H9 (cell line): Measurements from ENCODE around the gene ZNF14. TPM values are rescaled to one million over a fixed set of nuclear protein-coding genes. Genes with fewer than 3 reads are reported as not detected.

Source experiments
- DNase-seq: peaks from one replicate; pipeline ENCODE4 v3.0.0-alpha.2; 2017
- H2AFZ ChIP-seq: one replicate; pipeline ENCODE4 v1.6.1; 2013; ENCODE audit warnings: mild to moderate bottlenecking, low read length, control low read depth, moderate library complexity
- H2AK5ac ChIP-seq: 2 replicates; pipeline ENCODE4 v1.6.1; 2013; ENCODE audit warnings: low read length, control low read depth, mixed read lengths; ENCODE audit not compliant: insufficient read length
- H2BK120ac ChIP-seq: one replicate; pipeline ENCODE4 v1.6.1; 2013; ENCODE audit warnings: low read depth, mild to moderate bottlenecking, low read length, control low read depth, inconsistent platforms; ENCODE audit not compliant: poor library complexity, severe bottlenecking
- H2BK12ac ChIP-seq: 2 replicates; pipeline ENCODE4 v1.6.1; 2013; ENCODE audit warnings: low read length, control low read depth, mixed read lengths, low read depth; ENCODE audit not compliant: insufficient read length
- H2BK15ac ChIP-seq: 2 replicates; pipeline ENCODE4 v1.6.1; 2013; ENCODE audit warnings: low read depth, low read length, control low read depth
- H2BK20ac ChIP-seq: one replicate; pipeline ENCODE4 v1.6.1; 2013; ENCODE audit warnings: low read depth, mild to moderate bottlenecking, low read length, control low read depth, inconsistent platforms; ENCODE audit not compliant: poor library complexity, severe bottlenecking
- H2BK5ac ChIP-seq: 2 replicates; pipeline ENCODE4 v1.6.1; 2013; ENCODE audit warnings: low read length, control low read depth, mixed read lengths; ENCODE audit not compliant: insufficient read length
- H3K14ac ChIP-seq: 2 replicates; pipeline ENCODE4 v1.6.1; 2013; ENCODE audit warnings: low read length, control low read depth; ENCODE audit not compliant: insufficient read depth
- H3K18ac ChIP-seq: 2 replicates; pipeline ENCODE4 v1.6.1; 2013; ENCODE audit warnings: low read depth, mild to moderate bottlenecking, mixed read lengths, low read length, control low read depth; ENCODE audit not compliant: insufficient read length
- H3K23ac ChIP-seq: 2 replicates; pipeline ENCODE4 v1.6.1; 2013; ENCODE audit warnings: low read length, control low read depth, mixed read lengths, low read depth; ENCODE audit not compliant: insufficient read length
- H3K23me2 ChIP-seq: 2 replicates; pipeline ENCODE4 v1.6.1; 2013; ENCODE audit warnings: low read depth, mild to moderate bottlenecking, mixed read lengths, low read length, control low read depth; ENCODE audit not compliant: insufficient read length, poor library complexity, severe bottlenecking
- H3K27ac ChIP-seq: 2 replicates; pipeline ENCODE4 v1.5.1; 2013; ENCODE audit warnings: low read length, control low read depth, mixed read lengths, low read depth; ENCODE audit not compliant: insufficient read length
- H3K27me3 ChIP-seq: 2 replicates; pipeline ENCODE4 v1.6.1; 2013; ENCODE audit warnings: low read length, control low read depth, inconsistent platforms; ENCODE audit not compliant: insufficient read depth
- H3K4ac ChIP-seq: 2 replicates; pipeline ENCODE4 v1.6.1; 2013; ENCODE audit warnings: low read depth, mild to moderate bottlenecking, control low read depth, inconsistent platforms, low read length, moderate library complexity
- H3K4me1 ChIP-seq: 2 replicates; pipeline ENCODE4 v1.6.1; 2013; ENCODE audit warnings: low read length, control low read depth, inconsistent platforms; ENCODE audit not compliant: insufficient read depth
- H3K4me2 ChIP-seq: 2 replicates; pipeline ENCODE4 v1.6.1; 2013; ENCODE audit warnings: low read length, control low read depth, mixed read lengths; ENCODE audit not compliant: insufficient read length, insufficient read depth
- H3K56ac ChIP-seq: 2 replicates; pipeline ENCODE4 v1.6.1; 2013; ENCODE audit warnings: low read depth, mild to moderate bottlenecking, mixed read lengths, low read length, control low read depth; ENCODE audit not compliant: insufficient read length
- H3K79me1 ChIP-seq: 2 replicates; pipeline ENCODE4 v1.6.1; 2013; ENCODE audit warnings: low read depth, mild to moderate bottlenecking, moderate library complexity, low read length, control low read depth, inconsistent platforms; ENCODE audit not compliant: insufficient read depth, poor library complexity, severe bottlenecking
- H3K79me2 ChIP-seq: 2 replicates; pipeline ENCODE4 v1.6.1; 2013; ENCODE audit warnings: low read length, control low read depth, inconsistent platforms; ENCODE audit not compliant: insufficient read depth
- H3K9ac ChIP-seq: 2 replicates; pipeline ENCODE4 v1.6.1; 2013; ENCODE audit warnings: low read length, control low read depth, mixed read lengths; ENCODE audit not compliant: insufficient read length; ENCODE audit errors: extremely low read depth
- H3K9me3 ChIP-seq: one replicate; pipeline ENCODE4 v1.6.1; 2013; ENCODE audit warnings: low read depth, low read length, inconsistent platforms; ENCODE audit not compliant: control insufficient read depth
- H3T11ph ChIP-seq: one replicate; pipeline ENCODE4 v1.6.1; 2013; ENCODE audit warnings: mild to moderate bottlenecking, low read length, control low read depth, inconsistent platforms
- H4K20me1 ChIP-seq: one replicate; pipeline ENCODE4 v1.6.1; 2013; ENCODE audit not compliant: control insufficient read depth, insufficient read length, insufficient read depth
- H4K5ac ChIP-seq: 2 replicates; pipeline ENCODE4 v1.6.1; 2013; ENCODE audit warnings: low read depth, mild to moderate bottlenecking, mixed read lengths, low read length, control low read depth; ENCODE audit not compliant: insufficient read length
- H4K8ac ChIP-seq: replicated peaks from 2 replicates; pipeline ENCODE4 v1.6.1; 2013; ENCODE audit warnings: low read length, control low read depth, mixed read lengths, low read depth; ENCODE audit not compliant: insufficient read length
- H4K91ac ChIP-seq: 2 replicates; pipeline ENCODE4 v1.6.1; 2013; ENCODE audit warnings: low read depth, mild to moderate bottlenecking, moderate library complexity, mixed read lengths, low read length, control low read depth; ENCODE audit not compliant: insufficient read length
- H3K27ac Mint-ChIP-seq, 3 experiments: 2 replicates in 2 of 3; 3 replicates in 1 of 3; pipeline ENCODE4 v1.8.0; 2020 to 2021; ENCODE audit warnings: mixed read lengths in 3 of 3, mild to moderate bottlenecking in 1 of 3, moderate library complexity in 1 of 3
- H3K27me3 Mint-ChIP-seq: 2 replicates; pipeline ENCODE4 v1.8.0; 2021; ENCODE audit warnings: low read depth, mild to moderate bottlenecking, moderate library complexity, mixed read lengths
- H3K36me3 Mint-ChIP-seq, 3 experiments: 2 replicates in 2 of 3; 3 replicates in 1 of 3; pipeline ENCODE4 v1.8.0; 2020 to 2021; ENCODE audit warnings: low read depth in 3 of 3, mixed read lengths in 3 of 3; ENCODE audit not compliant: insufficient read depth in 1 of 3
- H3K4me1 Mint-ChIP-seq, 2 experiments: 2 replicates each; pipeline ENCODE4 v1.8.0; 2020; ENCODE audit warnings: mixed read lengths in 2 of 2
- H3K4me3 Mint-ChIP-seq, 2 experiments: 2 replicates in 1 of 2; 3 replicates in 1 of 2; pipeline ENCODE4 v1.8.0; 2020 to 2021; ENCODE audit warnings: mild to moderate bottlenecking in 2 of 2, mixed read lengths in 2 of 2, moderate library complexity in 1 of 2
- H3K9me3 Mint-ChIP-seq, 2 experiments: 2 replicates in 1 of 2; 3 replicates in 1 of 2; pipeline ENCODE4 v1.8.0; 2020; ENCODE audit warnings: mild to moderate bottlenecking in 2 of 2, mixed read lengths in 2 of 2, moderate library complexity in 1 of 2
- CTCF ChIP-seq: fragments of 200-600 bp; sonication (generic); conservative IDR thresholded peaks from 3 replicates; pipeline ENCODE4 v1.8.0; 2021; ENCODE audit warnings: antibody characterized with exemption, mild to moderate bottlenecking
- WGBS: extraction: QIAGEN DNeasy Blood & Tissue Kit; methylation state at CpG from one replicate; pipeline ENCODE4 v1.1.7; 2013; ENCODE audit warnings: missing lambda C conversion rate, low lambda C conversion rate, mixed read lengths; ENCODE audit not compliant: insufficient read length; ENCODE audit errors: extremely low coverage; 5-methylcytosine and 5-hydroxymethylcytosine counted together
- total RNA-seq: library from RNA; stranded (reverse); gene quantifications from 2 replicates; pipeline ENCODE4 v1.2.1, GENCODE V29; 2021

ZNF14 gene
- total RNA-seq, 1 experiment from 2014 or later, result 8.3 TPM

DNA sequence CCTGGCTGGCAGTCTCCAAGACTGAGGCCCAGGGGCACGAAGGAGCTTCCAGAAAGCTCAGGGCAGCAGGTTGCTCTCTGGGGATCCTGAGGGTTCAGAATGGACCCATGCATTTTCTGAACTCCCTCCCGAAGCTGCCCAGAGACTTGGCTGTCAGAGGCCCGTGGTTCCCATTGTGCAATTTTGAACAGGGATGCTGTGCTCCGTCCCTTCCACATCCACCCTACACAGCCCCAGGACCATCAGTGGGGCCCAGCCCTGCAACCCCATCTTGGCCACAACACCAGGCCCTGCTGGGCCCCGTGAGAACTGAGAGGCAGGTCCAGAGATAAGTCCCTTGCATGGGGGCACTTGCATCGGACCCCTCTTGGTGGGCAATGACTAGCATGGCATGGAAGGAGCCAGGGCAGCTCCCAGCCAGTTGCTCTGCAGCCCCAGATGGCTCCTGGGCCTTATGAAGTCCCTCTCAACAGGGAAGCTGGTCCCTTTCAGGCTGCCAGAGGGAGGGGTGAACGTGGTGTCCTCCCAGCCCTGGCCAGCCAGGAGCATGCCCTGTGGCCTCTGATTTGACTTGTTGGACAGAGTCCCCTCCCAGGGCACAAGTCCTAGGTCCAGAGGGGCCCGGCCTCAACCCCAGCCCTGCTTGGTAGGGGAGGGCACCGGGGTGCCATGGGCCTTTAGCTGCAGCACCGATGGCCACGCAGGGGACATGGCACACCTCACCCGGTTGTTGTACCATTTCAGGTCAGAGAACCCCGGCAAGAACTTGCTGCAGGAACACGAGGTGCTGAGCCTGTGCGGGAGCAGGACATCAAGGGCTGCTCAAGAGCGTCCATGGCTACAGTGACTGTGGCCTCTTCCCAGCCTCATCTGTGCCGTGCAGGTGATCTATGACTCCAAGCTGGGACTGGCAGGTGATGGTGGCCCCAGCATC lies 17.3 kb upstream of the ZNF14 start:
- no peak for DNase-seq
- Histone ChIP-seq H3T11ph (no peak overlapping the region), H3K4me2 (no peak overlapping the region), H2BK12ac (no peak overlapping the region), H2BK5ac (no peak overlapping the region), H4K8ac (no peak overlapping the region), H3K14ac (no peak overlapping the region), H3K27ac (no peak overlapping the region), H4K5ac (no peak overlapping the region), H3K23ac (no peak overlapping the region), H2BK20ac (no peak overlapping the region), H4K91ac (no peak overlapping the region), H3K79me2 (no peaks in the 10 kb centered on the region), H3K23me2 (no peaks in the 10 kb centered on the region), H3K27me3 (no peaks in the 10 kb centered on the region), H3K9ac (no peak overlapping the region), H3K4ac (no peak overlapping the region), H3K4me1 (no peaks in the 10 kb centered on the region), H2AK5ac (no peak overlapping the region), H2BK15ac (no peak overlapping the region), H4K20me1 (peaks cover 2% of the 10 kb centered on the region), H2BK120ac (no peak overlapping the region), H3K18ac (no peak overlapping the region), H3K56ac (no peak overlapping the region), H3K79me1 (no peaks in the 10 kb centered on the region), H2AFZ (no peak overlapping the region), H3K9me3 (no peaks in the 10 kb centered on the region)
- Mint-ChIP-seq H3K27ac (no peak overlapping the region), H3K36me3 (peaks cover 0 to 4% (median 2%) of the 10 kb centered on the region in 3 experiments; a peak in 3 of 7 replicates), H3K27me3 (peaks cover 15% of the 10 kb centered on the region), H3K4me1 (no peaks in the 10 kb centered on the region), H3K9me3 (peaks cover 25 to 47% of the 10 kb centered on the region in 2 experiments), H3K4me3 (no peak overlapping the region)
- TF ChIP-seq CTCF, result no peak
- no CpG with 5 or more reads among the region's 17 CpGs for WGBS
